Type B pancreatic cell (in vitro differentiated cells): ENCODE results near the gene SLC43A3. TPM values are rescaled to one million over a fixed set of nuclear protein-coding genes. Genes with fewer than 3 reads are reported as not detected.
"Not testable (repeated sequence)": the region's sequence is repeated elsewhere in the genome, so short reads cannot be mapped to it uniquely, and the experiment has no call there.

Experiments
- DNase-seq: peaks from one replicate; pipeline ENCODE4 v3.0.0; 2021; ENCODE audit warnings: mixed read lengths; ENCODE audit not compliant: unreplicated experiment; ENCODE audit errors: extremely low spot score
- H3K27ac Mint-ChIP-seq: 2 replicates; pipeline ENCODE4 v1.8.0; 2021; ENCODE audit warnings: mild to moderate bottlenecking, mixed read lengths
- H3K27me3 Mint-ChIP-seq: 2 replicates; pipeline ENCODE4 v1.8.0; 2021; ENCODE audit warnings: mixed read lengths
- H3K36me3 Mint-ChIP-seq: 2 replicates; pipeline ENCODE4 v1.8.0; 2021; ENCODE audit warnings: mixed read lengths
- H3K4me1 Mint-ChIP-seq: one replicate; pipeline ENCODE4 v1.8.0; 2021; ENCODE audit warnings: mixed read lengths; ENCODE audit not compliant: unreplicated experiment
- H3K4me3 Mint-ChIP-seq: 2 replicates; pipeline ENCODE4 v1.8.0; 2021; ENCODE audit warnings: mild to moderate bottlenecking, mixed read lengths
- H3K9me3 Mint-ChIP-seq: 2 replicates; pipeline ENCODE4 v1.8.0; 2021; ENCODE audit warnings: mixed read lengths
- CTCF ChIP-seq: fragments of 200-600 bp; sonication (generic); conservative IDR thresholded peaks from 2 replicates; pipeline ENCODE4 v1.5.0; 2021; ENCODE audit warnings: antibody characterized with exemption, mild to moderate bottlenecking
- total RNA-seq: library from RNA; stranded (reverse); gene quantifications from 2 replicates; pipeline ENCODE4 v1.2.1, GENCODE V29; 2021; ENCODE audit warnings: low replicate concordance

SLC43A3 gene
- total RNA-seq, 1 donor from 2014 or later = 20.4 TPM

GRCh38 chr11:57446055-57446454 lies 19.1 kb upstream of the SLC43A3 start:
- H3K4me3 Mint-ChIP-seq = no peak overlapping the region
- no peak for DNase-seq
- no peak overlapping the region for H3K27ac Mint-ChIP-seq
- no peaks in the 10 kb centered on the region for H3K9me3 Mint-ChIP-seq
- TF ChIP-seq CTCF = no peak
- H3K36me3 Mint-ChIP-seq = no peaks in the 10 kb centered on the region
- no peaks in the 10 kb centered on the region for H3K4me1 Mint-ChIP-seq
- peaks cover 30% of the 10 kb centered on the region for H3K27me3 Mint-ChIP-seq

GRCh38 chr11:57445122-57445394 lies 18.1 kb upstream of the SLC43A3 start:
- H3K9me3 Mint-ChIP-seq, H3K4me3 Mint-ChIP-seq, H3K36me3 Mint-ChIP-seq, H3K4me1 Mint-ChIP-seq, DNase-seq: not testable (repeated sequence)
- peaks cover 24% of the 10 kb centered on the region for H3K27me3 Mint-ChIP-seq
- H3K27ac Mint-ChIP-seq = peak overlapping the region; percentile 17

- Mint-ChIP-seq H3K36me3 (no peaks in the 10 kb centered on the region), H3K27me3 (peaks cover 18% of the 10 kb centered on the region), H3K4me1 (no peaks in the 10 kb centered on the region)
Measured at GRCh38 chr11:57444362-57445121, 17.6 kb upstream of the SLC43A3 start.

GRCh38 chr11:57440744-57441414 lies 14.0 kb upstream of the SLC43A3 start:
- Mint-ChIP-seq H3K36me3 (no peaks in the 10 kb centered on the region), H3K27me3 (peaks cover 4% of the 10 kb centered on the region), H3K9me3 (no peaks in the 10 kb centered on the region), H3K4me1 (no peaks in the 10 kb centered on the region), H3K4me3 (no peak overlapping the region), H3K27ac (peak overlapping the region; percentile 46)
- DNase-seq = no peak
- TF ChIP-seq CTCF = no peak

More at GRCh38 chr11:57444362-57445121, 17.6 kb upstream of the SLC43A3 start:
- no peak for TF ChIP-seq CTCF
- Mint-ChIP-seq H3K9me3 (no peaks in the 10 kb centered on the region), H3K27ac (peak overlapping the region; percentile 17), H3K4me3 (no peak overlapping the region)
- no peak for DNase-seq

- no peak for DNase-seq
- H3K27me3 Mint-ChIP-seq = peaks cover 6% of the 10 kb centered on the region
- H3K4me1 Mint-ChIP-seq = no peaks in the 10 kb centered on the region
- TF ChIP-seq CTCF = no peak
- no peaks in the 10 kb centered on the region for H3K36me3 Mint-ChIP-seq
- no peak overlapping the region for H3K4me3 Mint-ChIP-seq
- H3K9me3 Mint-ChIP-seq = no peaks in the 10 kb centered on the region
- H3K27ac Mint-ChIP-seq = no peak overlapping the region
Measured at GRCh38 chr11:57439786-57440185, 12.9 kb upstream of the SLC43A3 start.
